SH-SY5Y (cell line): ENCODE measurements around the gene TBCD.

ENCODE experiments used
- GATA2 ChIP-seq: IDR thresholded peaks from 2 replicates; pipeline ENCODE4 v1.6.1; 2011; ENCODE audit warnings: mild to moderate bottlenecking, low read depth, low read length
- GATA3 ChIP-seq: IDR thresholded peaks from 2 replicates; pipeline ENCODE4 v1.6.1; 2011; ENCODE audit warnings: low read depth, mild to moderate bottlenecking, low read length, moderate library complexity

- TF ChIP-seq GATA2 (no peak), GATA3 (no peak)
These were observed 231.8 kb downstream of the TBCD start for GRCh38 chr17:82983510-82984248.
